Psoas muscle (tissue), 8 donors: ENCODE data around the gene TINCR. TPM values are rescaled to one million over a fixed set of nuclear protein-coding genes. Genes with fewer than 3 reads are reported as not detected.

Experiments
- ATAC-seq, 4 donors: fragments of 200-7000 bp; cut with Tn5 transposase; one replicate each; pipeline ENCODE4 v1.9.1; 2020; ENCODE audit warnings: moderate library complexity in 3 of 4, mild to moderate bottlenecking in 2 of 4
- DNase-seq, 2 donors: peaks; one replicate each; pipeline ENCODE4 v3.0.0-alpha.2; 2020
- H3K27ac ChIP-seq: fragments of 200-600 bp; one replicate; pipeline ENCODE4 v1.8.0; 2022
- H3K27me3 ChIP-seq, 3 donors: fragments of 200-600 bp in 1 of 3; one replicate each; pipeline versions ENCODE4 v1.6.1 to v1.8.0; 2013 to 2022; ENCODE audit warnings: low read length in 2 of 3, mild to moderate bottlenecking in 2 of 3, moderate library complexity in 1 of 3; ENCODE audit not compliant: insufficient read depth in 3 of 3
- H3K36me3 ChIP-seq, 2 donors: fragments of 200-600 bp in 1 of 2; one replicate each; pipeline versions ENCODE4 v1.6.1 to v1.8.0; 2013 to 2022; ENCODE audit warnings: low read depth in 1 of 2, mild to moderate bottlenecking in 1 of 2, moderate library complexity in 1 of 2; ENCODE audit not compliant: insufficient read depth in 1 of 2
- H3K4me1 ChIP-seq: fragments of 200-600 bp; one replicate; pipeline ENCODE4 v1.8.0; 2022
- H3K4me3 ChIP-seq: fragments of 200-600 bp; one replicate; pipeline ENCODE4 v1.8.0; 2022; ENCODE audit warnings: mild to moderate bottlenecking
- H3K9me3 ChIP-seq: fragments of 200-600 bp; one replicate; pipeline ENCODE4 v1.8.0; 2022
- WGBS, 3 donors: extraction: QIAGEN DNeasy Blood & Tissue Kit; methylation state at CpG; one replicate each; pipeline versions ENCODE4 v1.1.6 to v1.1.7; 2013; 5-methylcytosine and 5-hydroxymethylcytosine counted together
- intact Hi-C, 2 donors: fragments of 100-400 bp; cut with DNase I; formaldehyde crosslinking; loops; one replicate each; pipeline versions ENCODE4 v1.11.0 to v1.14.2; 2022
- polyA plus RNA-seq, 3 donors: library from polyadenylated mRNA; stranded (reverse); fragments of 200-250 nt; gene quantifications; one replicate each; pipeline ENCODE4 v1.2.3, GENCODE V29; 2013
- total RNA-seq, 4 donors: library from RNA; stranded (reverse); fragmentation: NEBNext Ultra II Directional in 2 of 4; extraction: Animal tissue kit (Norgen Biotek cat#: 25700) in 2 of 4; gene quantifications; one replicate each; pipeline versions ENCODE4 v1.2.1 to v1.2.4, GENCODE V29; 2021 to 2023
- TF ChIP-seq, protein P1 (sequence below): fragments of 200-600 bp; IDR thresholded peaks from one replicate; pipeline ENCODE4 v1.8.0; 2022; ENCODE audit warnings: antibody characterized with exemption
- donor health status: healthy with polysubstance abuse.
- donor health status: DM: no; HTN: no; CAD: no; lungs with moderate emphysema.
- donor health status: Bipolar disorder and iron deficiency.
- donor health status: healthy.
- donor health status: DM: yes; HTN: yes; CAD: no.
- donor health status: DM: no; HTN: no; CAD: no.
- donor health status: DM: no; HTN: no; CAD: no.
- donor health status: DM: yes; HTN: yes; CAD: no.

TINCR gene
- total and polyA plus RNA-seq, 7 donors, result 0.06 to 0.38 (median 0.18) TPM; not detected in 2

DNA sequence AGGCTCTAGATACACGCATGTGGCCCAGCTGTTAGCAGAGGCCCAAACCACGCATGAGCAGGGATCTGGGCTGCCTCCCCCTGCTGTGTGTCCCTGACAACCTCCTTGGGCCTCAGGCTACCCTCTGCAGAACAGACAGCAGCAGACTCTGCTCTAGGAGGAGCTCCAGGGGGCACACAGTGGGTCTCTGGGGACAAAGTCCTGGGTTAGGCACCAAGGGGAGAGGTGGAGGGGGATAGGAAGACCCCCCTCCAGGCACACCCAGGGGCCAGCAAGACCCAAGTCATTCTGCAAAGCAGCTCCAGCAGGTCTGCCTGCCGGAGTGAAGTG, 8.0 kb downstream of the TINCR start:
- Histone ChIP-seq H3K4me3 (no peak overlapping the region), H3K36me3 (no peaks in the 10 kb centered on the region), H3K9me3 (peaks cover 8% of the 10 kb centered on the region), H3K27ac (no peak overlapping the region), H3K4me1 (no peaks in the 10 kb centered on the region), H3K27me3 (peaks cover 0 to 63% (median 27%) of the 10 kb centered on the region in 3 donors)
- intact Hi-C loops, result no loop called here
- TF ChIP-seq, protein P1, sequence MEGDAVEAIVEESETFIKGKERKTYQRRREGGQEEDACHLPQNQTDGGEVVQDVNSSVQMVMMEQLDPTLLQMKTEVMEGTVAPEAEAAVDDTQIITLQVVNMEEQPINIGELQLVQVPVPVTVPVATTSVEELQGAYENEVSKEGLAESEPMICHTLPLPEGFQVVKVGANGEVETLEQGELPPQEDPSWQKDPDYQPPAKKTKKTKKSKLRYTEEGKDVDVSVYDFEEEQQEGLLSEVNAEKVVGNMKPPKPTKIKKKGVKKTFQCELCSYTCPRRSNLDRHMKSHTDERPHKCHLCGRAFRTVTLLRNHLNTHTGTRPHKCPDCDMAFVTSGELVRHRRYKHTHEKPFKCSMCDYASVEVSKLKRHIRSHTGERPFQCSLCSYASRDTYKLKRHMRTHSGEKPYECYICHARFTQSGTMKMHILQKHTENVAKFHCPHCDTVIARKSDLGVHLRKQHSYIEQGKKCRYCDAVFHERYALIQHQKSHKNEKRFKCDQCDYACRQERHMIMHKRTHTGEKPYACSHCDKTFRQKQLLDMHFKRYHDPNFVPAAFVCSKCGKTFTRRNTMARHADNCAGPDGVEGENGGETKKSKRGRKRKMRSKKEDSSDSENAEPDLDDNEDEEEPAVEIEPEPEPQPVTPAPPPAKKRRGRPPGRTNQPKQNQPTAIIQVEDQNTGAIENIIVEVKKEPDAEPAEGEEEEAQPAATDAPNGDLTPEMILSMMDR, result no peak
- WGBS, 3 donors, result 13 to 27% (median 22%) methylated on average over 3 of the region's 3 CpGs
- ATAC-seq (no peak), DNase-seq (no peak)

DNA sequence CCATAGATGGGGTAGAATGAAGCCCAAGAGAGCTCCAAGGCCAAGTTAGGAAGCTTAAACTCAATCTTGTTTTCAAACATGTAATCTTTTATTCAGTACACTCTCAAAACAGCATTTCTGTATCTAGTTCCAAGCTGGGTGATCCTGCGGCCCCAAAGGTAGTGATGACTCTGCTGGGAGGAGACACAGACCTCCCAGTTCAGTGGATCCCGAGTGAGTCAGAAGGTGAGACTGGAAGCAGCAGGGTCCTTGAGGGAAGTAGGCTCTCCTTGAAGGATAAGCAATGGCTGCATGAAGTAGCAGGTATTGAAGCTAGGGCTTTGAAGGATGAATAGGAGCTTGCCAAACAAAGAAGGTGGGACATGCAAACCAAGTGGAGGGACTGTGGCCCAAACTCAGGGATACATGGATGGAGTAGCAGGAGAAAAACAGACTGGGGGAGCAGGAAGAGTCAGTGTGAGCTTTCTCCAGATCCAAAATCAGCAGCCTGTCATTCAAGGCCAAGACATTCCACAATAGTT, 9.6 kb downstream of the TINCR start:
- intact Hi-C loops, result no loop called here
- TF ChIP-seq, protein P1, result no peak
- no peak for ATAC-seq
- Histone ChIP-seq H3K36me3 (no peaks in the 10 kb centered on the region), H3K27me3 (peaks cover 0 to 55% (median 26%) of the 10 kb centered on the region in 3 donors), H3K4me3 (no peak overlapping the region), H3K27ac (no peak overlapping the region), H3K4me1 (no peaks in the 10 kb centered on the region), H3K9me3 (peaks cover 8% of the 10 kb centered on the region)
- no peak for DNase-seq
- 77 to 80% (median 80%) methylated on average over 2 of the region's 2 CpGs for WGBS, 3 donors

DNA sequence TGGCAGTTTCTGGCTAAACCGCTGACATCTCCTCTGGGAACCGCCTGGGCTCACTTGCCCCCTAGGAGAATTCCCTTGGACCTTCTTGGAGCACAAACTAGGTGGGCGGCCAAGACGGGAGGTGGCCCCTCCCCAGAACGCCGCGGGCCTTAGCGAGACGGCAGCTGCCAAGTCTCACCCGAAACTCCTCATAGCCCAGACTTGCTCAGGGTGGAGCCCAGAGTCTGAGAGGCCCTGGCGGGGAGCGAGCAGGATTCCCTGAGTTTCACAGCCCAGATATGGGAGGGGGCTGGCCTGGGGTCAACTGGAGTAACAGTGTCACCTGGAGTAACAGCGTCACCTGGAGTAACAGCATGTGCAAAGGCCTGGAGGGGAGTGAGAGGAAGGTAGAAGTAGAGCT, 10.1 kb downstream of the TINCR start:
- ATAC-seq, result no peak
- Histone ChIP-seq H3K9me3 (peaks cover 8% of the 10 kb centered on the region), H3K27me3 (peaks cover 0 to 50% (median 23%) of the 10 kb centered on the region in 3 donors), H3K4me1 (no peaks in the 10 kb centered on the region), H3K4me3 (no peak overlapping the region), H3K36me3 (no peaks in the 10 kb centered on the region), H3K27ac (no peak overlapping the region)
- intact Hi-C loops, result no loop called here
- TF ChIP-seq, protein P1, result no peak
- 28 to 36% (median 30%) methylated on average over 13 of the region's 13 CpGs for WGBS, 3 donors
- DNase-seq, result no peak

DNA sequence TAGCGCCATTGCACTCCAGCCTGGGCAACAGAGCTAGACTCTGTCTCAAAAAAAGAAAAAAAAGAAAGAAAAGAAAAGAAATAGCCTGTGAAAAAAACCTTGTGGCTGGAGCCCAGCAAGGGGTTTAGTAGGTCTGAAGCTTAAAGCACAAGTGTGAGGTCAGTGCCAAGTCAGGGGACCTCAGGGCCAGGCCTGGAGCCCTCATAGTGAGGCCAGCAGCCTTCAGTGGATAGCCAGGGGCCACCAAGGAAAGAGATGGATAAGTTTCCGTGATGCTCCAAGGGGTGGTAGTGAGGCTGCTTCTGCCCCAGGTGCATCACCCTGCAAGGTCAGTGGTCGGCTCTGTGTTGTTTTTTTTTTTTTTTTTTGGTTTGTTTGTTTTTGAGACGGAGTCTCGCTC, 12.9 kb downstream of the TINCR start:
- no peak overlapping the region for H3K4me3 ChIP-seq
- intact Hi-C loops, result no loop called here
- H3K4me1 ChIP-seq, result no peaks in the 10 kb centered on the region
- no peaks in the 10 kb centered on the region for H3K36me3 ChIP-seq
- DNase-seq, result no peak
- peaks cover 0 to 22% (median 7%) of the 10 kb centered on the region in 3 donors for H3K27me3 ChIP-seq
- 75 to 78% (median 78%) methylated on average over 5 of the region's 5 CpGs for WGBS, 3 donors
- TF ChIP-seq, protein P1, result no peak
- no peak overlapping the region for H3K27ac ChIP-seq
- no peaks in the 10 kb centered on the region for H3K9me3 ChIP-seq
- no peak for ATAC-seq

DNA sequence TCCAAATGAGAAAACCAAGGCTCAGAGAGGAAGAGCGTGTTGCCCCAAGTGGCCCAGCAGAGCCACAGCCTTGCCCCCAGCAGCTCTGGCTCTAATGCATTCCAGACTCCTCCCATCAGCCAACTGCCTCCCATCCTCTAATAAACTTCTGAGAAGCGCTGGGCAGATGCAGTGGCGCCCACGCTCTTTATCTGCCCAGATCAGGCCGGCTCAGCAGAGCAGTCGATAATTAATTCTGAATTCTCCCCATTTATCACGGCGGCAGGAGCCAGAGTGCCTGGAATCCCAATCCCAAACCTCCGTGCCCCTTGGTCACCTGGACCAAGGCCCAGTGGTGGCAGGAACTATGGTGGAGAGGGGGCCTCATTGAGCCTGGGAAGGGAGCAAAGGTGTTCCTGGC, 13.9 kb downstream of the TINCR start:
- Histone ChIP-seq H3K27me3 (peaks cover 0 to 17% (median 2%) of the 10 kb centered on the region in 3 donors), H3K4me3 (no peak overlapping the region), H3K36me3 (no peaks in the 10 kb centered on the region), H3K9me3 (no peaks in the 10 kb centered on the region), H3K4me1 (no peaks in the 10 kb centered on the region), H3K27ac (no peak overlapping the region)
- 53 to 68% (median 60%) methylated on average over 9 of the region's 9 CpGs for WGBS, 3 donors
- ATAC-seq, result no peak
- intact Hi-C loops, result no loop called here
- DNase-seq, result no peak
- TF ChIP-seq, protein P1, result no peak
